ENCODE results near the gene ITPR2.

The ITPR2 gene

DNA sequence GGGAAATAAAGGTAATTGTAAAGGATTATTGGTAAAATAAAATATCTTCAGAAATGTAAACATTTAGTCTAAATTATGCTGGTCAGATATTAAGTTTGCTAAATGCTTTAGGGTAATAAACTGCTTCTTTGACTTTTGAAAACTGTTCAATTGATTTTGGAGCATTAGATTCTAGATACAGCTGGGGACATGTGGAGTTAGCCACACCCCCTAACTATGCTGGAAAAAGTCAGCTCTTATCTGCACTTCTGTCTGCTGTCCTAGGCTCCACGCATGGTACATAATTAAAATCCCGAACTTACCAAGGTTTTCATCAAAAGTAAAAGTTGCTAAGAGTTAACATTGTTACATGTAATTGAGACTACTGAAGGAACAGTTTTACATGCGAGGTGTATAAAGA, 78.8 kb downstream of the ITPR2 start:
- DNase-seq (ENCODE audit: low spot score) = no peak

DNA sequence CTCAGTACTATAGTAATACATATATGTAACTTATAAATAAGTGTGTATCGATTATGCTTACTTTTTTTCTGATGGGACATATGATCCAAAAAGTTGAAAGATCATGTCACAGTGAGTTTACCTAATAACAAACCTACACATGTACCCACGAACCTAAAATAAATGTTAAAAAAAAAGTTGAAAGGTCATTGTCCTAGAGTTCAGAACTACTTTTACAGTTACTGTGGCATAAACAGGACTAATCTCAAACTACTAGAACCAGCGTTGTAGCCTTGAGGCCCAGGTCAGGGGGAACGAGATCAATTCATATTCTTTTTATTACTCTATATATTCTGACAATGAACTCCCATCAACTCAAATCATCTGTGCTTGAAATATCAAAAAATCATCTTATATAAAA, 81.8 kb downstream of the ITPR2 start:
- DNase-seq (ENCODE audit: low spot score) = no peak

- DNase-seq (ENCODE audit: low spot score) = no peak
Observed at GRCh38 chr12:26750531-26751175, 82.3 kb downstream of the ITPR2 start.

DNA sequence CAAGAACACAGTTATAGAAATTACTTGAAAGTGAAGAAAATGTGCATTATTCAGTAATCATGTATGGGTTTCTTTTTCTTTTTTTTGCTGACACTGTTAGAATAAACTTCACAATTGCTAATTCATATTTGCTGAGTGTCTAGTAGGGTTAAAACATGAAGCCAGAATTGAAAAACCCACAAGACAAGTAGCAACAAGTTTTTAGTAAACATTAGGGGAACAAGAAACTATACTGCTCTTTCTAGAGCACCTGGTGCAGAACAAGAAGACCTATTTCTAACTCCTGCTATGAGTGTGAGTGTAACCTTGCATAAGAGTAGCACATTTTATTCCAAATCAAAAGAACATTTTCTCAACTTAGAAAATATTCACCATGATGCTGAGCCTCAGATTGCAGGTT, 83.2 kb downstream of the ITPR2 start:
- DNase-seq (ENCODE audit: low spot score) = no peak

GRCh38 chr12:26748741-26749431, 84.1 kb downstream of the ITPR2 start:
- DNase-seq (ENCODE audit: low spot score) = no peak

- DNase-seq (ENCODE audit: low spot score) = no peak
Observed at GRCh38 chr12:26748412-26748740, 84.6 kb downstream of the ITPR2 start.

- no peak for DNase-seq (ENCODE audit: low spot score)
Observed at GRCh38 chr12:26746121-26746714, 86.8 kb downstream of the ITPR2 start.

GRCh38 chr12:26744697-26745440, 88.1 kb downstream of the ITPR2 start:
- no peak for DNase-seq (ENCODE audit: low spot score)

DNA sequence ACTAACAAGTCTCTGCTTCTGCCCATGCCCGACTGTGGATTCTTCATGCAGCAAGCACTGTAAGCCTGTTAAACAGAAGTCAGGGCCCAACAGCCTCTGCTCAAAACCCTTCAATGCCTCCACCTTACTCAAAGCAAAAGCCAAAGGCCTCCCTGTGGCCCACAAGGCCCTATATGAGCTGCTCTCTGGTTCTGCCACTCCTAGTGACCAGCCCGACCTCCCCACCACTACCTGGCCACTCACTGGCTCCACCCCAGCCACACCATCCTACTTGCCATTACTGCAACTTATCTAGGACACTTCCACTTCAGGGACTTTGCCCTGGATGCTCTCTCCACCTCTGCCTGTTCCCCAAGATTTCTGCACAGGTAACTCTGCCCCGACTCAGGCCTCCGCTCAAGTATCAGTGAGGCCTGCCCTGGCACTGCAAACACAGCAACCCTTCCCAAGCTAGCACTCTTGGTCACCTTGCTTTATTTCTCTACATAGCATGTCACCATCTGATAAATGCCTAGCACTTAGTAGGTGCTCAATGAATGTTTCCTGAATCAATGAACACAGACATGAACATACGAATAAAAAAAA, 88.9 kb downstream of the ITPR2 start:
- no peak for DNase-seq (ENCODE audit: low spot score)

GRCh38 chr12:26741584-26742227, 91.3 kb downstream of the ITPR2 start:
- DNase-seq (ENCODE audit: low spot score) = no peak

GRCh38 chr12:26740991-26741390, 92.0 kb downstream of the ITPR2 start:
- DNase-seq (ENCODE audit: low spot score) = peak; percentile 67

DNA sequence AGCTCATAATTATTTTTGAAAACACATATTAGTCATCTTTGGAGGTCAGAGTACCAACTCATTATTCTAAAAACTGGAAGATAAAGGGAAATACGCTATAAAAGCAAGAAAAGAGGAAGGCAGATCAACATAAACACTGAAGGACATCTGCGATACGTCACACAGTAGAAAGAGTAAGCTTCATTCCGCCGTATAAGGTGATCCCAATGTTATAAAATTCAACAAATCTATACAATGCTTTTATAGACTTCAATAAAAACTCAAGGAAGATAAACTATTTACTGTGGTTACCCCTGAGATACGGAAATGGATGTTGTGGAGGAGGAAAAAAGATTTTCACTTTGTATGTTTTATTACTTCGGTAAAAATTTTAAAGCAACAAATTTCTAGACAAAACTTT, 92.6 kb downstream of the ITPR2 start:
- no peak for DNase-seq (ENCODE audit: low spot score)

DNA sequence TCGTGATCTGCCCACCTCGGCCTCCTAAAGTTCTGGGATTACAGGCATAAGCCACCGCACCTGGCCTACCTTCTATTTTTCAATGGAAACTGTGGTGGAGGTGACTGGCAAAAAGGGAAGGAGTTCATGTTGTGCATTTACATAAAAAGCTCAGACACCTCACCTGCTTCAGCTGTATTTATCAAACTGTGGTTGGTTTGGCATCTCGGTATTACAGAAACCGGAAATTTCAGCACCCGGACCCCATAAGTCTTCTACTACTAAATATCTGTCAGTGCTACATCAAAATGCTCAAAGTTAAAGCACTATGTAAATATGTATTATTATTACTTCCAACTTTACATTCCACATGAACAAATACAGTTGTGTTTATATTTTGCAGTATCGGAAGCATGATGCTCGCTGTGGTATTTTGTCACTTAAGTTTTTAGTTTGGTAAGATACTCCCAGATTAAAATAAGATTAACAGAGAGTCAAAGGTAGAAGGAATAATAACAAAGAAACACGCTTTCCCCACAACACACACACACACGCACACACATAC, 95.4 kb downstream of the ITPR2 start:
- no peak for DNase-seq (ENCODE audit: low spot score)

DNA sequence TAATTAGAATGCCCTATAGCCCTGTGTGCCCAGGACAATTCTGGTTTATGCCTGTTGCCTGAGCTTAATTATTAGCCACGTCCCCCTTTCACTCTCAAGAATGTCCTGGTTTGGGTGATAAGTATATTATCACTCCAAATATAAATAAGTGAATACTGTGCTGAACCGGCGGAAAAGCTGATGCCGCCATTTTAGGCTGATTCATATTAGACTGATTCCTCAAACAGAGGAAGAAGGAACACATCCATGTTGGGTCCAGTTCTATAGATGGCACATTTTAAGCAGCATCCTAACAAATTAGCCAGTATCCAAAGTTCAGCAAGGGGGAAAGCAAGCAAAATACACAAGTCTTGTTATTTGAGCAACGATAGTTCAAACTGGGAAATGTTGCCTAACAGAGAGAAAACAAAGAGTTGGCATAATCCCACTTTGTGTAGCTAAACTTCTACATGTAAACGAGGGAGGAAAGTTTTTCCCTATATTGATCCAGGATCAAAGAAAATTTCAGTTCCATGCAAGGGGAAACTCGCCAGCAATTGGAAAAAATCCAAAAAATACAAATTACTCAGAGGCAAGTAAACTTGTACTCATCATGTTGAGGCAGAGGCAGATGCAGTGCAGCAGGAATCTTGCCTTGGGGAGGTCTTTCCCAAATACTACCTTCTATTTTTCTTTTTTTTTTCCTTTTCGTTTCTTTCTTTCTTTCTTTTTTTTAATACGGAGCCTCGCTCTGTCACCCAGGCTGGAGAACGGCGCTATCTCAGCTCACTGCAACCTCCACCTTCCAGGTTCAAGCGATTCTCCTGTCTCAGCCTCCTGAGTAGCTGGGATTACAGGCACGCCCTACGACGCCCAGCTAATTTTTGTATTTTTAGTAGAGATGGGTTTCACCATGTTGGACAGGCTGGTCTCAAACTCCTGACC, 96.2 kb downstream of the ITPR2 start:
- DNase-seq (ENCODE audit: low spot score) = no peak

- no peak for DNase-seq (ENCODE audit: low spot score)
Observed at GRCh38 chr12:26735249-26735639, 97.8 kb downstream of the ITPR2 start.

- DNase-seq (ENCODE audit: low spot score) = no peak
Observed at GRCh38 chr12:26734510-26735248, 98.3 kb downstream of the ITPR2 start.

DNA sequence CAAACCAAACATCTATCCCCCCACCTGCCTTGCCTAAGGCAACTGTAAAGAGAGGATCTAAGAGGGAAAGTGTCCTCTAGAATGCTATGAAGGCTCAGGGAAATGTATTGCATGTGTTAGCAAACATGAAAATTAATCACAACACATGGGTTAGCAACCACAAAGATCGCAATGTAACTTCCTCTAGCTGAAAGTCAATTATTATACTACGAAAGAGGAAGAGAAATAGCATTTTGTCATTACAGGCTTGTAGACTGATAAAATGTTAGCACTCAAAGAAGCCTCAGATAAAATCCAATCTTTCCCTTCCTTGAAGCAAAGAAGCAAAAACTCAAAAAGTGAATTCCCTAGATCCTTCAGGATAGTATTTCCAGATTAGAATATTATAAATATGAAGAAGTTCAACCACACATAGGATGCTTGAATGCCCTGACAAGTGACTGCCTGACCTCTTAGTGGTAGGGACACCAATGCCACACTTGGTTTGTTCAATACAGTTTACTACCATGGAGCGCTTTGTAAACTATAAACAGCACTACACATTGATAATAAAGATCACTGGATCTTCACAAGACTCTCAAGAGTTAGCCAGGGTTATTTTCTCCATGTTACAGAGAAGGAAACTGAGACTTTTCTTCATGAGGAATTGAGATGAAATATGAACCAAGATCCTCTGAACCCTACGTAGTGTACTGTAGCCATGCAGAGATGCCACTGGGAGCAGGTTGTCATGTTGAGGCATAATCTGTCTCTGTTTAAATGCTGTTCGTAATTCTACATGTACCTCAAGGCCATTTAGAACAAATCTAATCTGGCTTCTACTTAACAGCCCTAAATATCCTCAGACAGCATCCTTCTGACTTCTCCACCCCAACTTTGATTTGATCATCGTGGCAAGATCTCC, 100.7 kb downstream of the ITPR2 start:
- DNase-seq (ENCODE audit: low spot score) = no peak

- DNase-seq (ENCODE audit: low spot score) = no peak
Observed at GRCh38 chr12:26730481-26731350, 102.3 kb downstream of the ITPR2 start.

Data from D341Med (cell line).